GM21723 (cell line): ENCODE data around the gene MAN2C1.
"Not testable (repeated sequence)": the region's sequence is repeated elsewhere in the genome, so short reads cannot be mapped to it uniquely, and the experiment has no call there.

Experiments
- ATAC-seq: cut with Tn5 transposase; IDR thresholded peaks from one replicate; pipeline ENCODE4 v1.9.1; 2021; ENCODE audit warnings: mild to moderate bottlenecking, moderate library complexity; ENCODE audit not compliant: unreplicated experiment

The MAN2C1 gene

DNA sequence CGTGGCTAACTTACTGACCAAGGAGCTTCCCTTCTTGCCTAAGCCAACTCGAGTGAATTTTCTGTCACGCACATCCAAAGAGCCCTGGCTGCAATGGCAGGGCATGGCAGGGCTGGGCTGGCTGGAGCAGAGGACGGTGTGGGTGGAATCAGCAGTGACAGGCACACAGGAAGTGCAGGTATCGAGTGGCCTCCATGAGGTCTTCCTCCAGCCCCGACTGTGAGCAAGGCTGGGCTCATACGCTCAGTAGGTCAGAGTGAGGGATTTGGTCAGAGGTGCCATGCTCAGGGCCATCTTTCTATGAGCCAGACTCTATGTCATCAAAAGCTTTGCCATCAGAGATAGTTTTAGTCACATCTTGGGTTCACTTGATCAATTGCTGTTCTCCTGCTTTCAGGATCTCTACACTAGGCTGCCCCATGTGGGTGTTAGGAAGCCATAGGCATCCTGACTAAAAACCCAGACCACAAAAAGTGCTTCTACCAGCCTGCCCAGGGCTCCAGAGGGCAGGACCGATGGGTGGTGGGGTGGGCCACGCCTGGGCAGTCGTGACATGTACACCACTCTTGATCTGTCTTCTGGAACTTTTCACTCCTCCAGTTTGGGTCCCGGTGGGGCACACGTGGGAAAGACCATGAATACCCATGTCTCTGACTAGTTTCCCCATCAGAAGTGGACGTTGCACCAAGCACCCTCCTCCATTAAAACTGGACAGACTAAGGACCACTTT lies 55.1 kb downstream of the MAN2C1 start:
- no peak for ATAC-seq

DNA sequence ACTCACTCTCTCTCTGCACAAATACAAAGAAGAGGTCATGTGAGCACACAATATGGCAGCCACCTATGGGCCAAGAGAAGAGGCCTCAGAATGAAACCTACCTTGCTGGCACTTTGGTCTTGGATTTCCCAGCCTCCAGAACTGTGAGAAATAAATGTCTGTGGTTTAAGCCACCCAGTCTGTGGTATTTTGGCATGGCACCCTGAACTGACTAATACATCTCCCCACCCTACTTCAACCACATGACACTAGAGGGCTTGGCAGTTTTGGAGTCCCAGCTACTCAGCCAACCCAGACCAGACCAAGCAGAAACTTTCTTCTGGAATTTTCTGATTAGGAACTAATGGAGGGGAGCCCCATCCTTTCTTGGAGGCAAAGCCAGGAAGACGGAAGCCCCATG lies 55.9 kb downstream of the MAN2C1 start:
- not testable (repeated sequence) for ATAC-seq

DNA sequence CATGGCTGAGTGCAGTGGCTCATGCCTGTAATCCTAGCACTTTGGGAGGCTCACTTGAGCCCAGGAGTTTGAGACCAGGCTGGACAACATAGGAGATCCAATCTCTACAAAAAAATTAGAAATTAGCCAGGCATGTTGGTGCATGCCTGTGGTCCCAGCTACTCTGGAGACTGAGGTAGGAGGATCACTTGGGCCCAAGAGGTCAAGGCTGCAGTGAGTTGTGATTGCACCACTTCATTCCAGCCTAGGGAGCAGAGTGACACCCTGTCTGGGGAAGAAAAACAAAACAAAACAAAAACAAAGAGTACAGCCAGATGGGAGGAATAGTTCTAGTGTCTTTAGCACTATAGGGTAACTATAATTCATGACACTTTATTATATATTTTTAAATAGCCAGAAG lies 58.7 kb downstream of the MAN2C1 start:
- ATAC-seq, result no peak

DNA sequence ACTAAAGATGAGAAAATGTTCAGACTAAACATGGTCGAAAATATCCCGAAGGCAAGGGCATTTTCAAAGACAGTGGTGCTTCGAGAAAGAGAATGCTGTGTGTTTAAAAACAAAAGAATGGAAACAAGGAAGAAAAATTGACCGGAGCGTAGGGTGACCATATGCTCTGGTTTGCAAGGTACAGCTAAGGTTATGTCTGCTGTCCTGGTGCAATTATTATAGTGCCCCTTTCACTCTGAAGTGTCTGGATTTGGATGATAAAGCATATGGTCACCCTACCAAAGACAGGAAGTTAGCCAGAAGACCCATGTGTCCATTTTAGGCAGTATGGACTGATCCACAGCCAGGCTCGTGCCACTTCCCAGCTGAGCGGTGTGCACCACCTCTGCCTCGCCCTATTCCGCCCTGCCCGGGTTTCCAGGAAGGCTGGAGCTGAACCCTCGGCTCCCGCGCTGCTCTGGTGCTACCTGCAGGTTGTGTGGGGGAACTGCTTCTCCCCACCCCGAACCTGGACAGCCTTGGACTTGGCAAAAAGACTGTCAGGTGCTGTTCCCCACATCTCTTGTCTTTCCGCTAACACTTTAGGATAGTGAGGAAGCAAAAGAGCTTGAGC lies 60.5 kb downstream of the MAN2C1 start:
- ATAC-seq, result no peak

DNA sequence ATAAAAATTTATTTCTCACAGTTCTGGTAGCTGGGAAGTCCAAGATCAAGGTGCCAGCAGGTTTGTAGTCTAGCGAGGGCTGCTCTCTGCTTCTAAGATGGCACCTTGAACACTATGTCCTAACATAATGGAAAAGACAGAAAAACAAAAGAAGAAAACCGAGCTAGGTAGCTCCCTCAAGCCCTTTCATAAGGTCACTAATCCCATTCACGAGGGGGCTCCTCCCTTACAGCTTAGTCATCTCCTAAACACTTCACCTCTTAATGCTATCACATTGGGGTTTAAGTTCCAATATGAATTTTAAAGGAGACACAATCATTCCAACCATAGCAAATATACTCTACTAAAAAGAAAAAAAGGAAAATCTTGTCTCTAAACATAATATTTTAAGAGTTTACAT lies 62.2 kb downstream of the MAN2C1 start:
- ATAC-seq, result no peak
